Tibial artery (tissue), 4 donors: ENCODE measurements around the gene PRIMPOL.

Experiments used
- DNase-seq, 2 donors: peaks; one replicate each; pipeline ENCODE4 v3.0.0-alpha.2; 2019
- H3K27ac ChIP-seq, 2 donors: fragments of 200-600 bp; sonication (generic) in 1 of 2; 1 replicate in 1 of 2; 2 replicates in 1 of 2; pipeline ENCODE4 v1.5.1; 2018 to 2019; ENCODE audit warnings: mild to moderate bottlenecking in 1 of 2
- H3K27me3 ChIP-seq, 2 donors: fragments of 200-600 bp; sonication (generic) in 1 of 2; one replicate each; pipeline versions ENCODE4 v1.5.1 to v1.6.0; 2016 to 2019
- H3K36me3 ChIP-seq, 3 donors: fragments of 200-600 bp; sonication (generic) in 2 of 3; one replicate each; pipeline ENCODE4 v1.5.1; 2016 to 2019; ENCODE audit warnings: mild to moderate bottlenecking in 2 of 3
- H3K4me1 ChIP-seq, 4 donors: fragments of 200-600 bp; sonication (generic) in 2 of 4; 1 replicate in 3 of 4; 2 replicates in 1 of 4; pipeline ENCODE4 v1.5.1; 2016 to 2019
- H3K4me3 ChIP-seq, 2 donors: fragments of 200-600 bp; sonication (generic) in 1 of 2; 1 replicate in 1 of 2; 2 replicates in 1 of 2; pipeline ENCODE4 v1.5.1; 2018 to 2019; ENCODE audit warnings: mild to moderate bottlenecking in 2 of 2
- H3K9me3 ChIP-seq, 3 donors: fragments of 200-600 bp; sonication (generic) in 1 of 3; one replicate each; pipeline ENCODE4 v1.5.1; 2016 to 2019
- intact Hi-C: fragments of 100-400 bp; cut with DNase I; formaldehyde crosslinking; loops from one replicate; pipeline ENCODE4 v1.15.0; 2023; ENCODE audit warnings: low total_unique reads
- TF ChIP-seq, protein P1 (sequence below), 2 experiments: fragments of 200-600 bp in 1 of 2; fragments of 450-650 bp in 1 of 2; IDR thresholded peaks; one replicate each; pipeline ENCODE4 v1.5.1; 2017 to 2019; ENCODE audit warnings: antibody characterized with exemption in 2 of 2, mild to moderate bottlenecking in 1 of 2, moderate library complexity in 1 of 2

The PRIMPOL gene

DNA sequence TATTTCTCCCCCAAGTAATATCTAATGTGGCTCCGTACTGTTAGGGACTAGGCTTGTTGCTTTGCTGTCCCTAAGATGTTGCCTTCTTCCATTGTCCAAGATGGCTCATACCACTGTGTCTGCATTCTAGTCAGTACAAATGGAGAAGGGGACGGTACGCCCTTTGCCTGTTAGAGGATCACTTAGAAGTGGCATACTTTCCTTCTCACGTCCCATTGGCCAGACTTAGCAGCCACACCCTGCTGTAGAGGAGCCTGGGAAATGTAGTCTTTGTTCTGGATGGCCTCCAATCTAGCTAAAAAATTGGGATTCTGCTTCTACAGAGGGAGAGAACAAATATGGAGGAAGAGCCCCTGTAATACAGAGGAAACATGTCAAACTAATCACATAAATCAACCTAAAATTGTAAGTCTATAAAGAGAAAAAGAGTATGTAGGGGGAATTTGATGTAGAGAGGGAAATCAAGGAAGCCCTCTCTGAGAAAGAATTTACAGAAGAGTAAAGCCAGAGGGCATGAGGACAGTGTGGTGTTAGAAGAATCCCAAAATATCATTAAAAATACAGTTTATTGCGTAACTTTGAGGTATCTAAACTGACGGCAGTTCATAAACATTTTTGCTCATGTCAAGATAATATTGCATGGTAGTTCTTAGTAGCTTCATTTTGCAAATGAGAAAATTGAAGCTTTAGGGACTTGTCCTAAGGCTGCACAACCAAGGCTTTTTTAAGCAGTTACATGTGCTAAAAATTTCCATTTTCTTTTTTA, 15.1 kb downstream of the PRIMPOL start:
- Histone ChIP-seq H3K9me3 (no peaks in the 10 kb centered on the region), H3K4me1 (peaks cover 0 to 10% (median 6%) of the 10 kb centered on the region in 4 donors), H3K27ac (no peak overlapping the region), H3K36me3 (peaks cover 40 to 63% (median 47%) of the 10 kb centered on the region in 3 donors), H3K4me3 (no peak overlapping the region), H3K27me3 (no peaks in the 10 kb centered on the region)
- TF ChIP-seq, protein P1, sequence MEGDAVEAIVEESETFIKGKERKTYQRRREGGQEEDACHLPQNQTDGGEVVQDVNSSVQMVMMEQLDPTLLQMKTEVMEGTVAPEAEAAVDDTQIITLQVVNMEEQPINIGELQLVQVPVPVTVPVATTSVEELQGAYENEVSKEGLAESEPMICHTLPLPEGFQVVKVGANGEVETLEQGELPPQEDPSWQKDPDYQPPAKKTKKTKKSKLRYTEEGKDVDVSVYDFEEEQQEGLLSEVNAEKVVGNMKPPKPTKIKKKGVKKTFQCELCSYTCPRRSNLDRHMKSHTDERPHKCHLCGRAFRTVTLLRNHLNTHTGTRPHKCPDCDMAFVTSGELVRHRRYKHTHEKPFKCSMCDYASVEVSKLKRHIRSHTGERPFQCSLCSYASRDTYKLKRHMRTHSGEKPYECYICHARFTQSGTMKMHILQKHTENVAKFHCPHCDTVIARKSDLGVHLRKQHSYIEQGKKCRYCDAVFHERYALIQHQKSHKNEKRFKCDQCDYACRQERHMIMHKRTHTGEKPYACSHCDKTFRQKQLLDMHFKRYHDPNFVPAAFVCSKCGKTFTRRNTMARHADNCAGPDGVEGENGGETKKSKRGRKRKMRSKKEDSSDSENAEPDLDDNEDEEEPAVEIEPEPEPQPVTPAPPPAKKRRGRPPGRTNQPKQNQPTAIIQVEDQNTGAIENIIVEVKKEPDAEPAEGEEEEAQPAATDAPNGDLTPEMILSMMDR (IDR thresholded peaks at IDR 0.05): no peak
- intact Hi-C loops: no loop called here
- no peak for DNase-seq

DNA sequence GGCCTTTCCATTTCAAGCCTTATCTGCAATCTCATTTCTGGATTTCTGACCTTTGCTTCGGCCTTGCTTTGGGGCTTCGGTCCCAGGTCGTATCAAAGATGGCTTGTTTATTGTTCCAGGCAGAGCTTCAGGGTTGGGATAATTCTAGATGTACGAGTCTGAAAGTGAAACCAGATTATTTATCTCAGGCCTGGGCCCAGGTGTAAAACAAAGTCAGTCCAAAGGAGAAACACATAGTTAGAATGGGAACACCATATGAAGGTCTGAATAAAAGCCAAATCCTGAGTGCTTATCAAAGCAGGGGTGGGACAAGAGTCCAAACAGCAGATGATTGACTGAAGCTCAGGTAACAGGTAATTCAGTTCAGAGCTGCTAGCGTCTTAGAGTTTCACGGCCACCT, 17.1 kb downstream of the PRIMPOL start:
- intact Hi-C loops: no loop called here

DNA sequence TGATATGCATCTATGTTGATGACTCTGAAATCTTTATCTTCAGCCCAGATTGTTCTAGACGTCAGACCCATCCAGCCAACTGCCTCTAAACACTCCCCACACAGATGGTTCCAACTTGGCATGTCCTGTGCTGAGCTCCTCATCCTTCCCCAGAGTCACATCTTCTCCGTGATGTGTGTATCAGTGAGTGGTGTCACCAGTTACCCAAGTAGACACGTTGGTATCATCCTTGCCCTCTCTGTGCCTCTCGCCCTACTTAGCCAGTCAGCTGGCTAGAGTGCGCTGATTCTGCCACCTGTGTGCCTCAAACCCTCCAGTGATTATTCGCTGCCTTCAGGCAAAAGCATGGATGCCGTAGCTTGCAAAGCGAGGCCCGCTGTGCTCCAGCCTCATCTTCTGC, 18.6 kb downstream of the PRIMPOL start:
- intact Hi-C loops: no loop called here
- Histone ChIP-seq H3K9me3 (no peaks in the 10 kb centered on the region), H3K4me3 (no peak overlapping the region), H3K27me3 (no peaks in the 10 kb centered on the region), H3K4me1 (no peaks in the 10 kb centered on the region), H3K36me3 (peaks cover 33 to 58% (median 54%) of the 10 kb centered on the region in 3 donors), H3K27ac (no peak overlapping the region)
- no peak for DNase-seq
- TF ChIP-seq, protein P1 (IDR thresholded peaks at IDR 0.05): no peak

More for the DNA sequence above, 17.1 kb downstream of the PRIMPOL start:
- Histone ChIP-seq H3K9me3 (no peaks in the 10 kb centered on the region), H3K27ac (no peak overlapping the region), H3K4me3 (no peak overlapping the region), H3K27me3 (no peaks in the 10 kb centered on the region), H3K36me3 (peaks cover 22 to 45% (median 43%) of the 10 kb centered on the region in 3 donors), H3K4me1 (peaks cover 0 to 10% (median 6%) of the 10 kb centered on the region in 4 donors)
- DNase-seq: no peak
- TF ChIP-seq, protein P1 (IDR thresholded peaks at IDR 0.05): no peak

DNA sequence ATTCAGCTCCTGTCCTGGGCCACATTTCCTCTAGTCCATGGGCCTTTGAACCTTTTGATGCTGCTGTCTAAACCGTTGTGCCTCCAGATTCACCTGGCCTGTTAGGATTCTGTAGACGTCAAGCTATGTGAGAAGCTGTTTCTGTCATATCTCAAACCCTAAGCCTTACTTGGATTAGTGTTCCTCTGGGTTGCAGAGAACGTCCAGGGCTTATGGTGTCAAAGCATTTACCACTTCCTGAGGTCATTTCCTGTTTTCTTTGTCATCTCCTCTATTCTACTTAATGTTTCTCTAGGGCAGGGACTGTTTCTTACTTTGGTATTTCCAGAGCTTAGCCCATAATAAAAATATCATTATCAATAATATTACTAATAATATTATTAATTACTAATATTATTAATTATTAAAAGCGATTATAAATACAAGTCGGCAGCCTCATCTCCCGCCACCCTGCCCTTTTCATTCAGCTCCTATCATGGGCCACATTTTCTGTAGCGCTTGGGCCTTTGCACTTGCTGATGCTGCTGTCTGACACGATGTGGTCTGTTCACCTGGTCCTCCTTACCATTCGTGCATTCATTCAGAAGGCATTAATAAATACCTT, 19.1 kb downstream of the PRIMPOL start:
- no peak for DNase-seq
- Histone ChIP-seq H3K4me1 (no peaks in the 10 kb centered on the region), H3K27me3 (no peaks in the 10 kb centered on the region), H3K9me3 (no peaks in the 10 kb centered on the region), H3K4me3 (no peak overlapping the region), H3K36me3 (peaks cover 33 to 63% (median 59%) of the 10 kb centered on the region in 3 donors), H3K27ac (no peak overlapping the region)
- TF ChIP-seq, protein P1 (IDR thresholded peaks at IDR 0.05): no peak
- intact Hi-C loops: no loop called here

DNA sequence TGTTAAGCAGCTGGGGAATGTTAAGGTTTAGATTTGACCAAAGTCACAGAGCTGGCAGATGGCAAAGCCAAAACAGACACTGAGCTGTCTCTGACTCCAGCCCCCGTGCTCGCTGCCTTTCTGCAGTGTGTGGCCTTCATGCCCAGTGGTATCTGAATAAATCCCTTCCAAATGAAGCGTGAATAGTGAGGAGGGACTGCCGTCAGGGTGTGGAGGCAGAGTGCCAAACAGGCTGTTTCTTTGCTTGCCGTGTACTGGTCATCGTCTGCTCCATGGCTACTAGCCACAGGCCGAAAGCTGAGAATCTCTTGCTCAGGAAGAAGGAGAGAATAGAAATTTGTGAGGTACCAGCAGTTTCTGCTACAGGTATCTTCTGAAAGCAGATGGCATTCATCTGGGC, 19.7 kb downstream of the PRIMPOL start:
- intact Hi-C loops: no loop called here
- no peak overlapping the region for H3K27ac ChIP-seq
- no peaks in the 10 kb centered on the region for H3K27me3 ChIP-seq
- no peaks in the 10 kb centered on the region for H3K9me3 ChIP-seq
- H3K4me3 ChIP-seq: no peak overlapping the region
- H3K4me1 ChIP-seq: no peaks in the 10 kb centered on the region
- TF ChIP-seq, protein P1 (IDR thresholded peaks at IDR 0.05): no peak
- H3K36me3 ChIP-seq: peaks cover 34 to 69% (median 62%) of the 10 kb centered on the region in 3 donors
- no peak for DNase-seq
